Measurements from ENCODE around the gene GPHA2.

The GPHA2 gene

GRCh38 chr11:64909653-64910343 lies 25.9 kb downstream of the GPHA2 start:
- DNase-seq, result no peak

- DNase-seq, result no peak
These were observed 26.9 kb downstream of the GPHA2 start for GRCh38 chr11:64908766-64909165.

DNA sequence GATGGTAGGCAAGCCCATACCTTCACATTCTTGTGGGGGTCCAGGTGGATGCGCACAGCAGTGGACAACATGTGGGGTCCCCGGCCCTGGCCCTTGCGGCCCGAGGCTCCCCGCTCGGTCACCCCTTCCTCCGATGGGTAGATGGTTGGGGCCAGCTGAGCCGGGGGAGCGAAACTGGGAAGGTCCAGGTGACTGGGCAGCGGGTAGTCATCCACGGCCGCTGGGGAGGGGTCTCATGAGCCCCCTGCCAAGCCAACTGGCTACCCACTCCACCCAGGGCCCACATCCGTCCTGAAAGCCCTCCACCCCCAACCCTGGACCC lies 29.4 kb downstream of the GPHA2 start:
- no peak for DNase-seq

- DNase-seq, result no peak
These were observed 30.0 kb downstream of the GPHA2 start for GRCh38 chr11:64905516-64906313.

GRCh38 chr11:64903291-64903833 lies 32.3 kb downstream of the GPHA2 start:
- no peak for DNase-seq

DNA sequence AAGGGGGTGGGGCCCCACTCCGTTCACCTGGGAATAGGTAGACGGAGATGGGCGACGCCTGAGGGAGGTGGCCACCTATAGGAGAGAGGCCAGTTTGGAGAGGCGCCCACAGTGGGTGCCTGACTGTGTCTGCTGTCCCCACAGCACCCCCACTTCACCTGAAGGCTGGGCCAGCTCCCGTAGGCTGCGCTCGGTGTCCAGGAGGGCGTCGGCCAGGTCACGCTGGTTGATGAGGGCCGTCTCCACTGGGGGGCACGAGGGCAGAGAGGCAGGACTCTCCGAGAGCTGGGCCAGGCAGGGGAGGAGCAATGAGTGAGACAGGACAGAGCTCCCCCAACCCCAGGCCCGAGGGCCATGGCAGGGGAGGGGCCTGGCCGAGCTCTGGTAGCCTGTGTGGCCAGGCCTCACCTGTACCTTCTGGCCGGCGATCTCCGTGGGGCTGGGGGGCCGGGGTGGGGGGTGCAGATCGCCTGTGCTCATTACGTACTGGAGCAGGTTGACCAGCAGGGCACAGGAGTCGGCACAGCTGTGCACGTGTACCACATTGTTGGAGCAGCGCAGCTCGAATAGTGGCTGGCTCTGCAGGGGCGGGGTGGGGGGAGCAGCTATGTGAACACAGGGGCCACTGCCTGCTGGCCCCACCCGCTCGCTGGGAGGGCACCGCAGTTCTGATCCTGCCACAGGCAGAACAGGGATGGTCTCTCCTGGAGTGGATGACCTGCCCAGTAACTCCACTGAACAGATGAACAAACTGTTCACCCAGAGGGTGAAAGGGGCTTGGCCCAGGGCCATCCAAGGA lies 33.4 kb downstream of the GPHA2 start:
- no peak for DNase-seq

DNA sequence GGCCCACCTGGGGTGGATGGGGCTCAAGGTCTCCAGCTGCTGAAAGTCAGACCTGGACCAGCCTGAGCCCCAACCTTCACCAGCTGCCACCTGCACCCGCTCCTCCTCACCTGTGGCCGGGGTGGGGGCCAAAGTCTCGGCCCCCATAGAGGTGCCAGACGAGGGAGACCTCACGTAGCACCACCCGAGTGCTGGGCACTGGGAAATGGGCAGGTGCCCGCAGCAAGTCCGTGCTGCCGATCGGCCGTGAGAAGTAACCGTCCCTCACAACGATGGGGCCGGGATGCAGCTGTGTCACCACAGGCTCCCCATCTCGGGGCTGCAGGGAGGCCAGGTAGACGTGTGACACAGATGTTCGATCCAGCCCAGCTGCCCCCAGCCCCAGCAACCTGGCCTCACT lies 34.9 kb downstream of the GPHA2 start:
- DNase-seq, result no peak

- no peak for DNase-seq
These were observed 35.4 kb downstream of the GPHA2 start for GRCh38 chr11:64900263-64900678.

GRCh38 chr11:64898541-64898940 lies 37.2 kb downstream of the GPHA2 start:
- no peak for DNase-seq

- no peak for DNase-seq
These were observed 37.6 kb downstream of the GPHA2 start for GRCh38 chr11:64898076-64898445.

DNA sequence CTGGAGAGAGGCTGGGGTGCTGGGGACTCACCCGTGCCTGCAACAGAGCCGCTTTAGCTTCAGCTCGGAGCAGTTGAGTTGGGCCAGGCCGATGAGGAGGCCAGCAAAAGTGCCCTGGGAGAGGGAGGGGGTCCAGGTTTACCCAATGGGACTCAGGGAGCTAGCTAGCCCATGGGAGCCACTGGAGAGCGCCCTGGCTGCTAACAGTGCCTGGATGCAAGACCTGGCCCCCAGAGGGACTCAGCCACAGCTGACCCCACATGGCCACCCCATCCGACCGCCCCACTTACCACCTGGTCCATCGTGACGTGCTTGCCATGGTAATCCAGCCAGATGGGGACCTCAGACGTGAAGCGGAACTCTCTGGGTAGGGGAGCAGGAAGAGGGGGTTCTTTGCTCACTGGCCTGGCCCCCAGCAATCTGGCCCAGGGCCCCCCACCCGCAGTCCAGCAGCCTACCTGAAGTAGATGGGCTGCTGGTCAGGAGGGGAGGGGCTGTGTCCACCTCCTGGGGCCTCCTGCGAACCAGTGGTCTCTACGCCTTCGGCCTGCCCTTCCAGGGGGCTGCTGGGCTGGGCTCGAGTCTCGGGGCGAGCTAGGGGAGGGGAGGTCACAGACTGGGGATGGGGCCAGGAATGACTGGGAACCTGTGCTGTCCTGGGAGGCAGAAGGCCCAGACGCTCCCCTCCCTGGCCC lies 38.2 kb downstream of the GPHA2 start:
- no peak for DNase-seq

- DNase-seq, result no peak
These were observed 39.2 kb downstream of the GPHA2 start for GRCh38 chr11:64896448-64897022.

GRCh38 chr11:64894812-64895452 lies 40.8 kb downstream of the GPHA2 start:
- DNase-seq, result no peak

- DNase-seq, result peak; percentile 60 to 66
These were observed 41.5 kb downstream of the GPHA2 start for GRCh38 chr11:64894070-64894811.

DNA sequence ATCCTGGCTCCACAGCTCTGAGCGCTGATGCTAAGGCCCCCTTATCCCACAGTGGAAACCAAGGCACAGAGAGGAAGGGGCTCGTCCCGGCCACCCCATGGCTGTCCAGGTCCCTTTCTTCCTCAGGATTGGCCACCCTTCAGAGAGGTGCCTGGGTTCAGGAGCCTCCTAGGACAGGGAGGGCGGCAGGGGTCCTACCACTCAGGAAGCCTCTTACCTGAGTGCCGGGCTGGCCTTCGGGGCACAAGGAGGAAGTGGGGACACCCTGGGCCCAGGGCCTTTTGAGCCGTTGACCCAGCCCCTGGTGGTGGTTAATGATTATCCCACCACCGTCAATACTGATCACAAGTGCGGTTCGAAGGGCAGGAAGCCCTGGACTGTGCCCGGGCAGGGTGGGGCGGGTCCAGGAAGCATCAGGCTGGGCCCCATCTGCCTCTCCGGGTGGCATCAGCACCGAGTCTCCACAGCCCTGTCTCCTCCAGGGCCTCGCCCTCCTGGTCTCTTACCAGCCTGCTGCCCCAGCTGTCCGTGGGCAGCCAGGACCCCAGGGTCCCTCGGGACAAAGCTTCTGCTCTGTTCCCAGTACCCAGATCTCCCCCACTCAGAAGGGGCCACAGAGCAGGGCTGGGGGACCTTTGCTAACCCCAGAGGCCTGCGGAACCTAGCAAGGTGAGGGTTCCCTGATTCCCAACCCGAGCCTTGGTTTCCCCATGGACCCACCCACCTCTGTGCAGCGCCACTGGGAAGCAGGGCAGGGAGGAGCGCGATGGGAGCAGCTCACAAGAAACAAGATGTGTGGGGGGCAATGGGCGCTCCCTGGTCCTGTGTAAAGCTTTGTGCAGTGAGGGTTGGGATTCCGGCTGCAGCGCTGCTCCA lies 42.3 kb downstream of the GPHA2 start:
- DNase-seq, result no peak

DNA sequence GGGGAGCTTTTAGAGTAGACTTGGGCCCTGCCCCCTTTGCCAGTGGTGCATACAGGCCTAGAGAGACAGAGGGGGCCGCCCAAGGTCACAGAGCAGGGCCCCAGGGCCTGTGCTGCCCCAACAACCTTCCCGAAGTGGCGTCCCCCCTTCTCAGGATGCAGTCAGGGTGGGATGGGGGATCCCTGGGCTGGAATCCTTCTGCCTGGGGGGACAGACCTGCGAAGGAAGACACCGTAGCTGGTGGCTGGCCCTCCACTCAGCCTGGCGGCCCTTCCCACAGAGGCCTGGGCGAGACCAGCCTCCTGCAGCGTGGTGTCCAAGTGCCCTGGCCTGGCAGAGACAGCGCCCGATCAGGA lies 42.9 kb downstream of the GPHA2 start:
- no peak for DNase-seq

GRCh38 chr11:64892411-64892831 lies 43.3 kb downstream of the GPHA2 start:
- DNase-seq, result no peak

GRCh38 chr11:64891880-64892279 lies 43.8 kb downstream of the GPHA2 start:
- DNase-seq, result no peak

- DNase-seq, result no peak
These were observed 44.4 kb downstream of the GPHA2 start for GRCh38 chr11:64891215-64891848.

DNA sequence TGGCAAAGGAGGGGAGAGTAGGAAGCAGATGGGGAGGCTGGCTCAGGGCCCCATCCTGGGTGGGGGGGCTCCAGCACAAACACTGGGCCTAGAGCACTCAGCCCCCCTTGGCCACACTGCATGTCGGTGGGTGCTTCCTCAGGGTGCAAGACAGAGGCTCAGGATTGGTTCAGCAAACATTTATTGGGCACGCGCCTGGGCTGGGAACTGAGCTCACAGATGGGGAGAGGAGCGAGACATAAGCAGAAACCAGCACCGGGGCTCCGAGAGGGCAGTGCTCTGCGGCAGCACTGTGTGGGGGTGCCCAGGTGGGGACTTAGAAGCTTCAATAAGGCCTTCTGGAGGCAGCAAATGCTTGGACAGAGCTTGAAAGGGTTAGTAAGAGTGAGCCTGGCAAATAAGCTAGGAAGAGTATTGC lies 45.2 kb downstream of the GPHA2 start:
- no peak for DNase-seq

Measured in Kasumi-1 (cell line).